Kidney glomerular epithelial cell (primary cell): ENCODE data around the gene TRPM3.

Experiments
- DNase-seq: peaks from one replicate; lab custom pipeline; 2025; lab: John Stamatoyannopoulos, UW

The TRPM3 gene

DNA sequence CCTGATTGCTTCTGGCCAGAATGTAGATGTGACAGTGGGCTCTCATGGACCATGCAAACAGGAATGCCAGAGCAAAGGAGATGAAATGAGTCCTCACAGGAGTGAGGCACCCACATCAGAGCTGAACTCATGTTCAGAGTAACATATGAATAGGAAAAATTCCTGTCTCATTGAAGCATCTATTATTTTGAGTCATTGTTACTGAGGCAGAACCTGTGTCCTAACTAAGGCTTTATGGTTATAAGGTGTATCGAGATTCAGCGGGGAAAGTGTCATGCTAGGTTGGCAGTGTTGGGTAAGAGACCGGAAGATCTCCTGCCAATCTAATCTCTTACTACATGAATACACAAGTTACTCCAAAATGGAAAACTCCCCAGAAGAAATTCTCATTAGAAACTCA is 304.1 kb downstream of the TRPM3 start:
- peak; percentile 19 for DNase-seq

DNA sequence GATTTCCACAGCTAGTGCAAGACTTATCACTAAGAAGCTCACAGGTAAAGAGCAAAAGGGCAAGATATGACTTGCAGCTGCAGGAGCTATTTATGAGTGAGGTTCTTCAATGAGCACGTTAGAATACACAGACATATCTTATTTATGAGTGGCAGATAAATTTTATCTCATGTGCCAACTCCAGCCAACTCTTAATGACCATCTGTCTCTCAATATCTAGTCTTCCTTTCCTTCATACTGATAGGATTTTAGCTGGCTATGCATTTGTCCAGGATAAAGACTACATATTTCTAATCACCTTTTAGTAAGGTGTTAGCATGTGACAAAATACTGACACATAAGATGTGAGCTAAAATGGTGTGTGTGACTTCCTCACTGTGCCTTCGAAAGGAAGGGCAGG is 304.5 kb downstream of the TRPM3 start:
- DNase-seq, result no peak

DNA sequence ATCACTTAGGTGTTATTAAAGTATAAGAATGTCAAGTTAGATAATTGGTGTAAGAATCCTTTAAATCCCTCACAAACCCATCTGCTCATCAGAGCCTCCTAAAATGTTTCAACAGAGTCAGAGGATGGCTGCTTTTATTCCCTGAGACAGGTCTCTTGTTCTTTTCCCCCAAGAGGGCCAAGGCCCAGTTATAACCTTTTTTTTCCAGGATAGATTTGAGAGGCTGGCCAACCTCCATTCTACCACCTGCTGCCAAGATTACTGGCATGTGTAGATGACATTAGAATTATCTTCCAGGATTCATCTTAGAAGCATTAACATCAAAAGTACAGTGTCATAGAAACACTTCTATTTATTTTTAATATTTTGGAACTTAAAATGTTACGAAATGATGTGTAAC is 305.1 kb downstream of the TRPM3 start:
- DNase-seq, result no peak

DNA sequence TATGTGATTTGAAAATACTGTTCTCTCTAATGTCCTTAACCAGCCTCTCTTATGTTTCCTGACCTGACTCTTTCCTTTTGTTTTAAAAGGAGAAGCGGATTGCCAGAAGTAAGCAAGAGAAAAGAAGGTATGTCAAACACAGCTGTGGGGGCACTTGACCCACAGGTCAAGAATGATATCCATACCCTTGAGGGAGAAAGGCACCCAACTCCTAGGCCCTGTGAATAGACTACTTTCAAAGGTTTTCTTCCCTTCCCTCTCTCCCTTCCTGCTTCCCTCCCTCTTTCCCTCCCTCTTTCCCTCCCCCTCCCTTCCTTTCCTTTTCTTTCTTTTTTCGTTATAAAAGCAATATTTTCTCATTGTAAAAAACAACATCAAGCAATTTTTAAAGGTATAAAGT is 306.8 kb downstream of the TRPM3 start:
- DNase-seq, result no peak

DNA sequence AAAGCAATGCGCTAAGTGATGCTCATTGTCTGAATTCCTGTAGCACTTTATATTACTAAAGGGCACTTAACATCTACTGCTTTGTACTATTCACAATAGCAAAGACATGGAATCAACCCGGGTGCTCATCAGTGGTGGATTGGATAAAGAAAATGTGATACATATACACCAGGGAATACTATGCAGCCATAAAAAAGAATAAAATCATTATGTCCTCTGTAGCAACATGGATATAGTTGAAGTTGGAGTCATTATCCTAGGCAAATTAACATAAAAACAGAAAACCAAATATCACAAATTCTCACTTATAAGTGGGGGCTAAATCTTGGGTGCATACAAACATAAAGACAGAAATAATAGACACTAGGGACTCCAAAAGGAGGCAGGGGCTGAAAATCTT is 308.3 kb downstream of the TRPM3 start:
- no peak for DNase-seq

DNA sequence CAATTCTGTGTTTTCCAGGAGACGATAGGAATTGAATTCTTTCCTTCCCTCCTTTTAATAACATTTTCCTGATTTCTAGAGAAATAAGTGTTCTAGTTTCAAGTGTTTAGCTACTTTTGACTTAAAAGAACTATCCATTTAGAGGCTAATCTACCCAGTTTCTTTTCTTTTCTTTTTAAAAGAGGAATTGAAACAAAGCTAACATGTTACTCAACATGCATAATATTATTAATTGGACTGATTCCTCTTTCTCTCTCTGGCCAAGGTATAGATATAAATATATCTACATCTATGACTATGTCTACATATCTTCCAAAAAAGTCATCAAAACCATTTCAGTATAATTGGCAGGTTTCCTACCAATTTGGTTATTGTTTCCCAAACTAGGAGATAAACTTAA is 309.8 kb downstream of the TRPM3 start:
- DNase-seq, result no peak

DNA sequence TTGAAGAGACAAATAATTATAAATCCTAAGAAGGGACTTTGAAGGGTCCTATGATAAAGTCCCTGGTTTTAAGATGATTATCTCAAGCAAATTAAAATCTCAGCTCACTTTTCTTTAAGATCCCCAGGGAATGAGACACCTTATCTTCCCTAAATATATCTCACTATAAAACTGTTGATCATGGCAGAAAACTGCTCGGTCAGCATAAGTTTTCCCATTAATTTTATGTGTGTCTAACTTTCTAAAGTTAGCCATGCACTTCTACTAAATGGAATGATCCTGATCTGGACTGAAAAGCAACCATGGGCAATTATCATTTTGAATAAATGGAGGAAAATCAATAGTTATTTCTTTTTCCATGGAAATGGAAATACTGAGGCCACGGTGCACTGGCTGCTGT is 314.5 kb downstream of the TRPM3 start:
- DNase-seq, result no peak

DNA sequence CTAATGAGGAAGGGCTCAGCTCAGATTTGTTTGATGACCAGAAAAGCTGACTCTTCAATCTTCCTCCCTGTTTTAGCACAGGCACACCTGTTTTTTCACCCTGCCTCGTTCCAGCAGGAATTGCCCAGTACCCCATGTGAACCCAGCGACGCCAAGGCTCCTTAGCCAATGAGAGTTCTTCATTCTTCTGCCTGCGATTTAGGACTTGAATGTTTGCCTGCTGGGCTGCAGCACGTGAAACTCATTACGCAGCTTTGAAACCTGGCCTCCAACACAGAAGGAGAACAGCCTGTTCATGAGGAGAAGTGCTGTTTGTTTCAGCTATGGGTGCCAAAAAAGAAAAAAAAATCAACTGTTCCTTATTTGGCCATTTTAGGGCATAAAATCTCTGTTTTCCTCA is 315.5 kb downstream of the TRPM3 start:
- DNase-seq, result no peak

DNA sequence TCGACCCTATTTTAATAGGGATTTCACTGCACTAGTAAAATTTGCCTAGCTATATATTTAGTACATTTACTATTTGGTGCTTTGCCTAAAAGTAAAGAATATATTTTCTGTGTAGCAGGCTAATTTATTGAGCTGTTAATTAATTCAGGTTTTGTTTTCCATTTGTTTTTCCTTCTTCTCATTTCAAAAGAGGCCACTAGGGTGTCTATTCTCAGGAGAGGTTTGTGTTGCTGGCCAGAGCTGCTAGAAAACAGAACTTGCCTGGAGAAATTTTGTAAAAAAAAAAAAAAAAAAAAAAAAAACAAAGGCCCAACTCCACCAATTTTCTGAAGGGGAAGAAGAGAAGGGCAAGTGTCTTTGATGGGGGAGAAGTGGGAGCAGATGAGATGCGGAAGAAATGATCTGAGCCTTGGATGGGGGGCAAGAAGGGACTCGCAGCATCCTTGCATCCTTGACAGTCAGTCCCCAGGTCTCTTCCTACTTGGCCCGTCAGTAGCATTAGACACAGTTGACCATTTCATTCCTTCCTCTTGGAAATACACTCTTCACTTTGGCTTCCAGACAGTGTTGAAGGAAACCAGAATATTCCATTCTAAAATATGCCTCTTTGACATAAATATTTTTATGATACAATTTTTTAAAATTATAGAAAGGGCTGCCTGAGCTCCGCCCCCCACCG is 318.5 kb downstream of the TRPM3 start:
- no peak for DNase-seq

DNA sequence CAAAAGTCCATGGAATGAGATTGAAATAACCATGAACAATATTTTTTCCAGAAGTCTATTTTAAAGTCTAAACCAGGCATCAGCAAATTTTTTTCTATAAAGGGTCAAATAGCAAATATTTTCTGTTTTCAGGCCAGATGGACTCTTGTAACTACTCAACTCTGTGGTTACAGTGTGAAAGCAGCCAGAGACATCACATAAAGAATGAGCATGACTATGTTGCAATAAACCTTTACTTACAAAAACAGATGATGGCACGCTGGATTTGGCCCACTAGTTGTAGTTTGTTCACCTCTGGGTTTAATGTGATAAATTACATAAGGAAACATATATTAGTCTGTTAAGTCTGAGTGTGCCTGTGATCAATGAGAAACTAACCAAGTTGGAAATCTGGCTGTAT is 319.2 kb downstream of the TRPM3 start:
- DNase-seq, result no peak

DNA sequence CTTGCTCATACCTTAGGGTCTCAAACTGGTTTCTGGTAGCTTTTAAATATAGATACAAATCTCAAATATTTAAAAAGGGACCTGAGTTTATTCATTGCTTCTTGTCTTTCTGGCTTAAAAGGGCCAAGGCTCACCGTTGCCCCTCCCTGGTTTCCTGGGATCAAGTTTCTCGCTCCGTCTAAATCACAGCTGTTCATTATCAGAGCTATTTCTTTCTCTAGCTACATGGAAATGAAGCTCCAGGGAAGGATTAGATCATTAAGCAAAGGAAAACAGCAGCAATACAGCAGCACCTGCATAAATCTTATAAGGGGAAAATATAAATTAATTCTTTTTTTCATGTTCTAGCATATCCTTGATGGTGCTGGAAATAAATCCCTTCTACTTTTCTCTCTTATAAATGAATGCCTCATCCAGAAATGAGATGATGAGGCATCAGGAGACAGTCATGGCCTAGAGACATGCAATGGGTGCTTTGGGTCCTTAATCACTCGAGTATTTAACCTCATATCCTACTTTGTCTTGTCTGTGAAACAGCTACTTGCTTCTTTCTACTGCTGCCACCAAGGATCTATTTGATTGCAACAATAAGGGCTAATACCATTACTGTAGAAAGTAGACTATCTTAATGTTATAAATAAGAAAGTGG is 320.1 kb downstream of the TRPM3 start:
- DNase-seq, result no peak

DNA sequence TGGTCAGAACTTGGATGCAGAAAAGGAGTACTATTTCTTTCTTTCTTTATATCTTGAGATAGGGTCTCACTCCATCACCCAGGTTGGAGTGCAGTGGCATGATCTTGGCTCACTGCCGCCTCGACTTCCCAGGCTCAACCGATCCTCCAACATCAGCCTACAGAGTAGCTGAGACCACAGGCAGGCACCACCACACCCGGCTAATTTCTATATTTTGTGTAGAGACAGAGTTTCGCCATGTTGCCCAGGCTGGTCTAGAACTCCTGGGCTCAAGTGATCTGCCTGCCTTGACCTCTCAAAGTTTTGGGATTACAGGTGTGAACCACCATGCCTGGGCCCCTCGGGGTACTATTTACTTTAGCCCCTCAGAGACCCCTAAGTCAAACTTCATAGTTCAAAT is 323.4 kb downstream of the TRPM3 start:
- DNase-seq, result no peak

DNA sequence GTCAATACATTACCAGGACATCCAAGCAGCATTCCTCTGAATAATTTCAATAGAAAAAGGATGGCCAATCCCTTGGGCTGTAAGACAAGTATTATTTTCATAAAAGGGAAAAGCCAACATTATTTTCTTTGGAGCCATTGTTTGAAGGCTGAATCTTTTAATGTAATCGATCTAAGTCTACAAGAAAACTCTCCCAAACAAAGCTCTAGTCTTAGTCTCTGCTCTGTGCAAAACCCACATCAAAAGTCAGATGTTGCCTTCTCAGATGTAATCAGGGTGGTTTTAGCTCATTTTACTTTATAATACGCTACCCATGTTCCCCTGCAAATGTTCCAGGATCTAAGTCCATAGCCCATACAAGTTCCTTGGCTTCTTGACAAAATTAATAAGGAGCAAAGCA is 325.6 kb downstream of the TRPM3 start:
- DNase-seq, result no peak

DNA sequence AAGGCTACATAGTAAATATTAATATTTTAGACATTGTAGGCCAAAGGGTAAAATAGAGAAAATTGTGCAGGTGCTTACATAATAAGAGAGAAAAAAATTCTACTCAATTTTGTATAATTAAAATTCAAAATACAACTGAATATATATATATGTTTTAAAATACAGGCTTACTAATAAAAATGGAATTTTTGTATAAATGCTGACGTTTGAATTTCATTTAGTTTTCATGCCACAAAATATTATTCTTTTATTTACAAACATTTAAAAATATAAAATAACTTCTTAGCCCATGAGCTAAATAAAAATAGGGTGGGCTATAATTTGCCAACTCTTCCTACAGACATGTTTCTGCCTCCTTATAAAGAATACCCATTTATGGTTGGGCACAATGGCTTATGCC is 328.6 kb downstream of the TRPM3 start:
- no peak for DNase-seq

DNA sequence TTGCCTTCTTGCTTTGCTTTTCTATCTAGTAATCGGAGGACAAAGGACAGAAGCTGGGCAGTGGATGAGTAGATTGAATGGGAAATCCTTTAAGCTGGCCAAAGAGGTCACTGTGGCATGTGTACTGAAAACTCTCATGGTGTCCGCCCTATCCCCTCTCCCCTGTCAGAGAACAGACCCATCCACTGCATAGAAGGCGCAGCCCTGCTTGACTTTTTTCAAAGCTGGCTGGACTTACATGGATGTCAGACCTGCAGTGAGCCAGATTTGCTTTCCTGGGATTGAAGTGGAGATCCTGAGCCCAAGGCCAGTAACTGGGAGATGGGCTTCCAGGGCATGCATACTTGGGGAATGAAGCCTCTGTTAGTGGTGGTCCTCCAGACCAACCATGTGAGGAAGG is 329.5 kb downstream of the TRPM3 start:
- no peak for DNase-seq

DNA sequence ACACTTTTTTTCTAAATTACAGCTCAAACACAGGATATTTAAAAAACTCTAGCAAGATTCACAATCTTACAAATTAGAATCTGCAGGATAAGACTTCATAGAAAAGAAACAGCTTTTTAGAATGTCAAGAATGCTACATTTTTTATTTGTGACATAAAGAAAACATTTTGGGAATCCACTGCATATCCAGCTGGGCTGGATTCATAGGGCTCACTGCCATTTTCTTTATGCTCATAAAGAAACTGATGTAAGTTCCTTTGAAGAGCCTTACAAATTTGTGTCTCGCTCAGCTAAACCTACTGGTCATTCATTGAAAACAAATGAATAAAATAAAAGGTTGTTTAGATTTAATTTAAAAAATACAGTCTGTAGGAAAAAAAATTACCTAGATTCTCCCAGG is 332.3 kb downstream of the TRPM3 start:
- DNase-seq, result no peak

DNA sequence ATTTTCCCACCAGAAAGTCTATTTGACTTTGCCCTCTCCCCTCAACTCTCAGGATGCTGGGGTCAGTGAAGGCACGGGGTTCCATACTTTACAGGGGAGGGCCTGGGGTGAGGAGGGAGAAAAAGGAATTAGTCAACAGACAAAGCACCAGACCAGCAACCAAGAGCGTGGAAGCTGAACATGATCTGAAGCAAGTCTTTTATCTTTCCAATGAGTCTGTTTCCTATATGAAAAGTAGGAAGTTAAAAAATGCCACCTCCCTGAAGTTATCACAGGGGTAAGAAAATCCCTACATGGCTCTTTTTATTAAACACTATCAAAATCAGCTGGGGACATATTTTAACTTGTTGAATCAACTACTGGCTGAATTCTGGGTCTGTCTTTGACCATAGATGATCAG is 337.0 kb downstream of the TRPM3 start:
- DNase-seq, result no peak

DNA sequence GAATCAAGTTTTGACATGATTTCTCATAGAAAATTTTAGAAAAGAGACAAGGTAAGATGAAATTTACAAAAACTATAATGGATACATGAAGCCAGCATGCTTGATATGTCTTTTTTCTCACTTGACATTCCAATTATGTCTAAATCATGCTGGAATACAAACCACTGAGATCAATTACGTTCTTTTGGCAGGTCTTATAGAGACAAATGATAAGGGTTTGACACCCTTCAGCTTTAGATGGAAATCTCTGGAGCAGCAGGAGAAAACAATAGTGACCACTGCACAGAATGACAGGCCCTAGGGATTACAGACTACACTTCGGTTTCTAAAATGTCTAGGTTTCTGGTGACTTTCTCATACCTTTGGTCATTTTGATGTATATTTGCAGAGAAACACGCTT is 342.9 kb downstream of the TRPM3 start:
- no peak for DNase-seq

DNA sequence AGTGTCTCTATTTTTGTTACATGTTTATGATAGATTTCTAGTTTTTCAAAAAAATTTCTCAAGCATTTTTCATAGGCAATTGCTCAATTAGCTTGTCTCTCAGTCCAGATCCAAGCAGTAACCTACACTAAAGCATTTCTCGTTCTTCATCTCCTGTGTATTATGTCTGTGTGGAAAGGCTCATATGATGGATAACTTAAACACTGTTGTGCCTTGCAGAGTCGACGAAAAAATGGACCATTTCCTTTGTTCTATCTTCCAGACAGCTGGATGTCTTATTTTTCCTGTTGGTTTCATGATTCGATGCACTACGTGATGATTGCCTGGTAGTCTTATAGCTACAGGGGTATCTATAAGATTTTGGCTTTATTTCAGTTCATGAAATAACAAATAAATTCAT is 347.8 kb downstream of the TRPM3 start:
- no peak for DNase-seq

DNA sequence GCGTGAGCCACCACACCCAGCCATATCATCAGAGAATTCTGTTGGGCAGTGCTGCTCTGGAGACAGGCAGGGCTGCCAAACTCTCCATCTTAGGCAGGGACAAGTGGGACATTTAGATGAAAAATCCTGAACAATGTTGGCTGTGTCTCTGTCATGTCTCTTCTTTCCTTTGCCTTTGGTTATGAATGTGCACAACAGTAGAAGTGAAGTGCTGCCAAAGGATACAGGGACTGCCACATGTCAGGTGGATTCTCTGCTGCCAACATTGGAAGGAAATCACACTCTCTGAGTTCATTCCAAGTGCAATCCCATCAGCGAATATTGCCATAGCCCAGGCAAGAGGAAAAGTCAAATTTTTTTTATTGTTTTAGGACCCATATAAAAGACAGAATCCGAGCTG is 348.8 kb downstream of the TRPM3 start:
- no peak for DNase-seq

DNA sequence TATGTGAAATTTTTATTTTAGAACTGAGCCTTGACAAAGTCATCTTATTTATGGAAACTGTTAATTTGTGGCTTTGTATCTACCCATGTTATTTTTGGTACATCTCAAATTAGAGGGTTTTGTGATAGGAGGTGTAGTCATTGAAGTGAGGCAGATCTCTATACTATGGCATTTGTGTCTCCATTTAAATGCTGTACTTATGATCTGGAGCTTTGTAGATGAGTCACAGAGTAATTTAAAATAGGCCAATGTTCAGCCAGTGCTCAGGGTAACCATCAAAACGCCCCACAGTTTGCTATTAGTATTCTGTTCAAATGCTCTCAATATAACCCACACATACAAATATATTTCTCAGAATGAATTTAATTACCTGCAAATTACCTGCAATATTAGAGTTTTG is 355.5 kb downstream of the TRPM3 start:
- no peak for DNase-seq

DNA sequence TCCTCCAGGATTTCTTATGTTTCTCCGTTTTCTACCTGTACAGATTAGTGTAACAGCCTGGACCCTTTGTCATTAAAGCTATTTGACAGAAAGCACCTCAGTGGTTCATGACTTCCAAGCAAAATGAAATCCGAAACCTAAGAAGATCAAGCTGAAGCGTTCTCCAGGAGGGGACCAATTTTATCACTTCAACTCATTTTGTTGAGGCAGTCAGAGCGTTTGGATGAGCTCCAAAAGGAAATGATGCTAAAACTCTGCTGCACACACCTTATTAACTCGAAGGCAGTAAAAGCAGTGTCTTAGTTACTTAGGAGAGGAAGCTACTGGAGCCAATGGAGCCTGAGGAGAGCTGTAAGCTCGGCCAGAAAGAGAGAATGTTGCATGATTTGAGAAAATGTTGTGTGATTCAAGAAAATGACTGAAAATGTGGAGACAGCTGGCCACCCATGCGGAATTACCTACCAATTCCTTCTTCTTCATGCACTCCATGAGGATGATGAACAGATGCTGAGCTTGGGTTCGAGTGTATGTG is 360.2 kb downstream of the TRPM3 start:
- no peak for DNase-seq

DNA sequence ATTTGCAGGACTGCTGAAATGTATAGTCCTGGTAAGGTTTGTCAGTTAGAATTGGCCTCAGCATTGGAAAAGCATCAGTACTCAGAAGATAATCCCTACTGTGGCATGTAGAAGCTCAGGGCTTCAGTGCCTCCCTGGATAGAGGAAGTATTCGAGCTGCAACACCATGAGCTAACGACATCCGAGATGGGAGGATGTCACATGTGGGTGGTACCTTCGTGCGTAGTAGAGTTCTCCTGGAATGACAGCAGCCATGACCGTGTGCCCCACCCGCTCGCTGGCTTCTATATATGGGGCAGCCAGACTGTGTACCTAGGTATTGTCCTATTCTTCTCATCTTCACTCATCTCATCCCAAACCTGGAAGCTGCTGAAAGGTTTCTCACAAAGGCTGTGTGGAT is 361.2 kb downstream of the TRPM3 start:
- DNase-seq, result no peak

DNA sequence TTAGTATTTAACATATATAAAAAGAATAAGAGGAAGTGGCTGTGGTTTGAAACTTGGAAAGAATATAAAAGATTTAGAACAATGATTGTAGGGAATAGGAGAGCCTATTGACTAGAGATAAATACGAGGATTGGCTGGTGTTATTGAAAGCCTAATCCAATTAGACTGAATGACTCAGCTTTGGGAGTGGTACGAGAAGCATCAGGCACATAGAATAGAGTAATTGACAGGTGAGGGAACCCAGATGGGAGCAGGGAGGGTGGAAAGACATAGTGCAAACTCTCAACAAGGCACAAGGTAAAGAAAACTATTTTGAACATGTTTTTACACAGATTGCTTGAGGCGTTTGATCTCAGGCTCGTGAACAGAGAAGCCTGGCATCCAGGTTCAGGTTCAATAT is 368.1 kb downstream of the TRPM3 start:
- no peak for DNase-seq
